ENCODE data around the gene PCBP2. TPM values are rescaled to one million over a fixed set of nuclear protein-coding genes. Genes with fewer than 3 reads are reported as not detected.
A peak's percentile ranks its signal among the peaks of the same experiment; 100 is the strongest.

Gene PCBP2
- total and polyA plus RNA-seq, 4 donors: 363 to 697 (median 557) TPM

- TF ChIP-seq, protein P1, sequence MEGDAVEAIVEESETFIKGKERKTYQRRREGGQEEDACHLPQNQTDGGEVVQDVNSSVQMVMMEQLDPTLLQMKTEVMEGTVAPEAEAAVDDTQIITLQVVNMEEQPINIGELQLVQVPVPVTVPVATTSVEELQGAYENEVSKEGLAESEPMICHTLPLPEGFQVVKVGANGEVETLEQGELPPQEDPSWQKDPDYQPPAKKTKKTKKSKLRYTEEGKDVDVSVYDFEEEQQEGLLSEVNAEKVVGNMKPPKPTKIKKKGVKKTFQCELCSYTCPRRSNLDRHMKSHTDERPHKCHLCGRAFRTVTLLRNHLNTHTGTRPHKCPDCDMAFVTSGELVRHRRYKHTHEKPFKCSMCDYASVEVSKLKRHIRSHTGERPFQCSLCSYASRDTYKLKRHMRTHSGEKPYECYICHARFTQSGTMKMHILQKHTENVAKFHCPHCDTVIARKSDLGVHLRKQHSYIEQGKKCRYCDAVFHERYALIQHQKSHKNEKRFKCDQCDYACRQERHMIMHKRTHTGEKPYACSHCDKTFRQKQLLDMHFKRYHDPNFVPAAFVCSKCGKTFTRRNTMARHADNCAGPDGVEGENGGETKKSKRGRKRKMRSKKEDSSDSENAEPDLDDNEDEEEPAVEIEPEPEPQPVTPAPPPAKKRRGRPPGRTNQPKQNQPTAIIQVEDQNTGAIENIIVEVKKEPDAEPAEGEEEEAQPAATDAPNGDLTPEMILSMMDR (IDR thresholded peaks at IDR 0.05; ENCODE audit: control extremely low read depth, extremely low read depth): no peak
- DNase-seq (peak in 1 of 3 donors; percentile 40), ATAC-seq (ENCODE audit: insufficient read depth, low FRiP score) (no peak)
- WGBS, 2 donors: 54 to 65% methylated on average over 9 of the region's 9 CpGs
- no peaks in the 10 kb centered on the region for H3K9me3 ChIP-seq (ENCODE audit: control insufficient read depth in 4 of 4, insufficient read depth in 3 of 4, low read length in 3 of 4)
- H3K36me3 ChIP-seq (ENCODE audit: control insufficient read depth in 4 of 4, insufficient read depth in 4 of 4, low read length in 4 of 4): peaks cover 0 to 29% (median 13%) of the 10 kb centered on the region in 4 donors
- no peaks in the 10 kb centered on the region for H3K27me3 ChIP-seq (ENCODE audit: control insufficient read depth in 3 of 3, insufficient read depth in 3 of 3, low read length in 2 of 3)
- peak overlapping the region in 1 of 2 donors; percentile 75 for H3K9ac ChIP-seq (ENCODE audit: insufficient read depth in 1 of 2, low read length in 2 of 2)
- H3K4me1 ChIP-seq (ENCODE audit: control insufficient read depth in 5 of 5, insufficient read depth in 5 of 5, low read length in 5 of 5): peaks cover 5 to 40% (median 15%) of the 10 kb centered on the region in 5 donors
- no peak overlapping the region for H3K4me3 ChIP-seq
- peak overlapping the region; percentile 56 to 99 for H3K27ac ChIP-seq (ENCODE audit: low read depth in 1 of 2, low read length in 1 of 2)
Observed at GRCh38 chr12:53502331-53502730, 50.4 kb downstream of the PCBP2 start.

DNA sequence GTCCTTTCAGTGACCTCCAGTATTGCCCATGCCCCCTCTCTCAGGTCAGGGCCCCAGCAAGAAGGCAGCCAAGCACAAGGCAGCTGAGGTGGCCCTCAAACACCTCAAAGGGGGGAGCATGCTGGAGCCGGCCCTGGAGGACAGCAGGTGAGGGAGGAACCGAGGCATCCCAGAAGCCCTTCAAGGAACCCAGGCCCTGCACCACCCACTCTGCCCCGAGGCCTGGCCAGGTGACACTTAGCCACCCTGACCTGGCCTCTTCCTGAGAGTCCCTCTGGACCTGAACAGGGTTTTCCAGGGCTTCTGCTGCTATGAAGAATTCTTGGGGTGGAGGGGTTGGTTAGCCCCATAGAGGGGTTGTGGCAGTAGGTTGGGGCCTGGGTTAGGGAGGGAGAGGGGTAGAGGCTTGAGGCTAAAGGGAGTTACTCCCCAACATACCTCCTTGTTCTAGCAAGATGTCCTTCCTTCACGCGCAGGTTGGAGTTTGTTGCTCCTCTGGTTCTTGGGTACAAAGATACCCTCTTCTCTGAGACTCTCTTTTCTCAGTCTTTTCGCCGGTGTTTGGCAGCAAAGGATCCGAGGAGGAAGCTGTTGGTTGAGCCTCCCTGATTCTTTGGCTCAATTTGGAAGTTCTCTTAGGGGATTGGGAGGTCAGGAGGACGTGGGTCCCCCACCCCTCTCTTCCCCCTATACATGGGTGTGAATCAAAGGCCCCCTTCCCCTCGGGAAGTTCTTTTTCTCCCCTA is 51.3 kb downstream of the PCBP2 start:
- Histone ChIP-seq H3K4me3 (no peak overlapping the region), H3K9ac (ENCODE audit: insufficient read depth in 1 of 2, low read length in 2 of 2) (peak overlapping the region; percentile 0 to 34), H3K9me3 (ENCODE audit: control insufficient read depth in 4 of 4, insufficient read depth in 3 of 4, low read length in 3 of 4) (no peaks in the 10 kb centered on the region), H3K36me3 (ENCODE audit: control insufficient read depth in 4 of 4, insufficient read depth in 4 of 4, low read length in 4 of 4) (peaks cover 0 to 27% (median 13%) of the 10 kb centered on the region in 4 donors), H3K27me3 (ENCODE audit: control insufficient read depth in 3 of 3, insufficient read depth in 3 of 3, low read length in 2 of 3) (no peaks in the 10 kb centered on the region), H3K27ac (ENCODE audit: low read depth in 1 of 2, low read length in 1 of 2) (peak overlapping the region in 1 of 2 donors; percentile 72), H3K4me1 (ENCODE audit: control insufficient read depth in 5 of 5, insufficient read depth in 5 of 5, low read length in 5 of 5) (peaks cover 5 to 40% (median 15%) of the 10 kb centered on the region in 5 donors)
- WGBS, 2 donors: 71 to 87% methylated on average over 10 of the region's 10 CpGs
- ATAC-seq (ENCODE audit: insufficient read depth, low FRiP score) (no peak), DNase-seq (no peak)
- TF ChIP-seq, protein P1 (IDR thresholded peaks at IDR 0.05; ENCODE audit: control extremely low read depth, extremely low read depth): no peak

DNA sequence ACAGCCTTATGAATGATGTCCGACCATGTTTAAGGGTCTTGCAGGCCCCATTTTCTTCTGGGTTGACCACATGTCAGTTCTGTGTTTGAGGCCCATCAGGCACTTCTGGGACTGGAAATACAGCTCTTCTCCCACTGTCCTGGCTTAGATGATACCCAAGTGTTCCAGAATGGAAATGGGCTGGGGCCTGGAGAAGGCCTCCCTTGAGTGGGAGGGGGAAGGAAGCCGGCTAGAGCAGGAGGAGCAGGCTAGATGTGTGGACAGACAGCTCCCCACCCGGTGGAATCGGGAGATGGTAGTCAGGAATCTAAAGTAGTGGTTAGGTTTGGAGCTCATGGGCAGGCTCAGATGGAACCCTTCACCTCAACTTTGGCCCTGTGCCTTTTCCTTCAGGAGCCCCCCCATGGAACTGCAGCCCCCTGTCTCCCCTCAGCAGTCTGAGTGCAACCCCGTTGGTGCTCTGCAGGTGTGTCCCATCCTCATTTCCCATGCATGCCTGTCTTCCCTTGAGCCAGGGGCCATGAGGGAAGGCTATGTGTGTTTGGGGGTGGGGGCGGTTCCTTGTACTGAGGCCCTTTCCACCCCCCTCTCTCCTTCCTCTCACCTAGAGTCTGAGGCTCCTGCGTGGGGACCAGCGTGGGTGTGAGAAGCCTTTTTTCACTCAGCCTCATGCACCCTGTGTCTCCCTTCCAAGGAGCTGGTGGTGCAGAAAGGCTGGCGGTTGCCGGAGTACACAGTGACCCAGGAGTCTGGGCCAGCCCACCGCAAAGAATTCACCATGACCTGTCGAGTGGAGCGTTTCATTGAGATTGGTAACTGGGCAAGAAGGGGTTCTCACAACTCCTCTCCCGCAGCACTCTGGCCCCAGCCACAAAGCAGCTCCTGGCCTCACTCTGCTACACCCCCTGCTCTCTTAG is 52.4 kb downstream of the PCBP2 start:
- Histone ChIP-seq H3K27me3 (ENCODE audit: control insufficient read depth in 3 of 3, insufficient read depth in 3 of 3, low read length in 2 of 3) (no peaks in the 10 kb centered on the region), H3K9ac (ENCODE audit: insufficient read depth in 1 of 2, low read length in 2 of 2) (peak overlapping the region in 1 of 2 donors; percentile 30), H3K36me3 (ENCODE audit: control insufficient read depth in 4 of 4, insufficient read depth in 4 of 4, low read length in 4 of 4) (peaks cover 0 to 27% (median 14%) of the 10 kb centered on the region in 4 donors), H3K27ac (ENCODE audit: low read depth in 1 of 2, low read length in 1 of 2) (peak overlapping the region in 1 of 2 donors; percentile 9), H3K9me3 (ENCODE audit: control insufficient read depth in 4 of 4, insufficient read depth in 3 of 4, low read length in 3 of 4) (no peaks in the 10 kb centered on the region), H3K4me3 (no peak overlapping the region), H3K4me1 (ENCODE audit: control insufficient read depth in 5 of 5, insufficient read depth in 5 of 5, low read length in 5 of 5) (peaks cover 5 to 36% (median 10%) of the 10 kb centered on the region in 5 donors)
- DNase-seq: no peak
- 80 to 89% methylated on average over 14 of the region's 14 CpGs for WGBS, 2 donors
- no peak for ATAC-seq (ENCODE audit: insufficient read depth, low FRiP score)
- TF ChIP-seq, protein P1 (IDR thresholded peaks at IDR 0.05; ENCODE audit: control extremely low read depth, extremely low read depth): no peak

Data from lung (tissue), 12 donors.